Adrenal gland (tissue), 12 donors: ENCODE measurements around the gene HSFX3. TPM values are rescaled to one million over a fixed set of nuclear protein-coding genes. Genes with fewer than 3 reads are reported as not detected.

Experiments used
- DNase-seq, 7 donors: peaks; one replicate each; pipeline ENCODE4 v3.0.0-alpha.2; 2019 to 2020
- H3K27ac ChIP-seq, 5 donors: fragments of 200-600 bp; sonication (generic) in 4 of 5; 1 replicate in 3 of 5; 2 replicates in 2 of 5; pipeline versions ENCODE4 v1.5.1 to v1.8.0; 2016 to 2020; ENCODE audit warnings: mild to moderate bottlenecking in 1 of 5
- H3K27me3 ChIP-seq: fragments of 200-600 bp; 2 replicates; pipeline ENCODE4 v1.8.0; 2021
- H3K36me3 ChIP-seq, 2 donors: fragments of 200-600 bp; replicated peaks in 1 of 2; 1 replicate in 1 of 2; 2 replicates in 1 of 2; pipeline versions ENCODE4 v1.5.1 to v1.8.0; 2018 to 2022
- H3K4me1 ChIP-seq, 2 donors: fragments of 200-600 bp; replicated peaks in 1 of 2; 1 replicate in 1 of 2; 2 replicates in 1 of 2; pipeline versions ENCODE4 v1.5.1 to v1.8.0; 2018 to 2021
- H3K4me3 ChIP-seq, 4 donors: fragments of 200-600 bp; sonication (generic) in 3 of 4; one replicate each; pipeline ENCODE4 v1.5.1; 2016 to 2018
- H3K9me3 ChIP-seq, 3 donors: fragments of 200-600 bp; sonication (generic) in 1 of 3; replicated peaks in 1 of 3; 1 replicate in 2 of 3; 2 replicates in 1 of 3; pipeline versions ENCODE4 v1.5.1 to v1.8.0; 2016 to 2021
- CTCF ChIP-seq, 6 experiments: fragments of 450-650 bp in 4 of 6; fragments of 200-600 bp in 2 of 6; sonication (generic) in 1 of 6; IDR thresholded peaks; 1 replicate in 5 of 6; 2 replicates in 1 of 6; pipeline versions ENCODE4 v1.5.1 to v1.8.0; 2016 to 2021; ENCODE audit warnings: antibody characterized with exemption in 6 of 6, mild to moderate bottlenecking in 2 of 6, moderate library complexity in 1 of 6
- POLR2A ChIP-seq, 2 donors: fragments of 450-650 bp; IDR thresholded peaks; one replicate each; pipeline ENCODE4 v1.6.1; 2017; ENCODE audit warnings: antibody characterized with exemption in 2 of 2, mild to moderate bottlenecking in 2 of 2, moderate library complexity in 1 of 2
- WGBS, 4 donors: extraction: QIAGEN DNeasy Blood & Tissue Kit in 2 of 4; methylation state at CpG; one replicate each; pipeline versions ENCODE4 v1.1.5 to v1.1.7; 2013 to 2017; 5-methylcytosine and 5-hydroxymethylcytosine counted together
- intact Hi-C, 2 donors: fragments of 100-400 bp; cut with DNase I; formaldehyde crosslinking; loops; one replicate each; pipeline versions ENCODE4 v1.14.1 to v1.15.0; 2022 to 2023
- polyA plus RNA-seq, 3 donors: library from polyadenylated mRNA; stranded (reverse); fragments of 200-250 nt in 2 of 3; fragments of 350-450 nt in 1 of 3; fragmentation: Illumina TruSeq in 1 of 3; extraction: RNeasy Lipid Tissue Mini Kit (QIAGEN cat#74804) in 1 of 3; gene quantifications; one replicate each; pipeline ENCODE4 v1.2.3, GENCODE V29; 2013 to 2014
- total RNA-seq, 9 donors: library from RNA; depleted of rRNA in 4 of 9; stranded (reverse); fragments of >200 nt in 4 of 9; fragments of 120-200 nt in 1 of 9; fragmentation: NEBNext Ultra II Directional in 1 of 9; extraction: Animal tissue kit (Norgen Biotek cat#: 25700) in 1 of 9; gene quantifications; one replicate each; pipeline versions ENCODE4 v1.1.0 to v1.2.4, GENCODE V29; 2013 to 2023
- donor health status: healthy with polysubstance abuse.
- donor health status: Bipolar disorder and iron deficiency.
- donor health status: DM: yes; HTN: yes; CAD: no.
- donor health status: DM: no; HTN: no; CAD: no.
- donor health status: DM: no; HTN: no; CAD: no.
- donor health status: DM: yes; HTN: yes; CAD: no.

The HSFX3 gene
- total and polyA plus RNA-seq, 12 donors, result not detected

GRCh38 chrX:149515954-149516602 is 33.6 kb downstream of the HSFX3 start:
- no peaks in the 10 kb centered on the region for H3K9me3 ChIP-seq
- TF ChIP-seq CTCF (IDR thresholded peaks at IDR 0.05) (no peak), POLR2A (IDR thresholded peaks at IDR 0.05) (no peak)
- intact Hi-C loops, result no loop called here
- 45 to 74% (median 57%) methylated on average over 2 to 4 of the region's 4 CpGs for WGBS, 4 donors
- no peaks in the 10 kb centered on the region for H3K36me3 ChIP-seq
- H3K27me3 ChIP-seq, result peaks cover 8% of the 10 kb centered on the region
- H3K27ac ChIP-seq, result no peak overlapping the region
- no peak for DNase-seq
- no peak overlapping the region for H3K4me3 ChIP-seq
- no peaks in the 10 kb centered on the region for H3K4me1 ChIP-seq

GRCh38 chrX:149513825-149514428 is 35.8 kb downstream of the HSFX3 start:
- TF ChIP-seq CTCF (IDR thresholded peaks at IDR 0.05) (no peak), POLR2A (IDR thresholded peaks at IDR 0.05) (no peak)
- intact Hi-C loops, result no loop called here

GRCh38 chrX:149512225-149512885 is 37.4 kb downstream of the HSFX3 start:
- Histone ChIP-seq H3K27ac (no peak overlapping the region), H3K27me3 (peaks cover 8% of the 10 kb centered on the region), H3K4me1 (no peaks in the 10 kb centered on the region), H3K9me3 (no peaks in the 10 kb centered on the region), H3K4me3 (no peak overlapping the region), H3K36me3 (no peaks in the 10 kb centered on the region)
- WGBS, 4 donors, result 52 to 83% (median 63%) methylated on average over 3 to 4 of the region's 4 CpGs
- intact Hi-C loops, result no loop called here
- peak; percentile 43 to 79 (median 59) for DNase-seq
- TF ChIP-seq POLR2A (IDR thresholded peaks at IDR 0.05) (no peak), CTCF (IDR thresholded peaks at IDR 0.05) (peak; percentile 32 to 61 (median 48))

More at GRCh38 chrX:149513825-149514428, 35.8 kb downstream of the HSFX3 start:
- 67 to 76% (median 73%) methylated on average over 5 to 9 of the region's 9 CpGs for WGBS, 4 donors
- Histone ChIP-seq H3K27ac (no peak overlapping the region), H3K36me3 (no peaks in the 10 kb centered on the region), H3K4me3 (no peak overlapping the region), H3K4me1 (no peaks in the 10 kb centered on the region), H3K27me3 (peaks cover 8% of the 10 kb centered on the region), H3K9me3 (no peaks in the 10 kb centered on the region)
- DNase-seq, result peak in 1 of 7 donors; percentile 35

- 65 to 79% (median 69%) methylated on average over 5 of the region's 5 CpGs for WGBS, 4 donors
- no peak overlapping the region for H3K27ac ChIP-seq
- intact Hi-C loops, result no loop called here
- TF ChIP-seq CTCF (IDR thresholded peaks at IDR 0.05), result no peak
- TF ChIP-seq POLR2A (IDR thresholded peaks at IDR 0.05), result no peak
- no peaks in the 10 kb centered on the region for H3K4me1 ChIP-seq
- no peak overlapping the region for H3K4me3 ChIP-seq
- H3K9me3 ChIP-seq, result no peaks in the 10 kb centered on the region
- H3K27me3 ChIP-seq, result peaks cover 8% of the 10 kb centered on the region
- H3K36me3 ChIP-seq, result no peaks in the 10 kb centered on the region
- no peak for DNase-seq
Observed at GRCh38 chrX:149511081-149511480, 38.6 kb downstream of the HSFX3 start.
